D341Med (cell line): Measurements from ENCODE around the gene INPP5A.

ENCODE experiments used
- DNase-seq: peaks from one replicate; pipeline ENCODE4 v3.0.0; 2012; ENCODE audit warnings: low spot score

The INPP5A gene

DNA sequence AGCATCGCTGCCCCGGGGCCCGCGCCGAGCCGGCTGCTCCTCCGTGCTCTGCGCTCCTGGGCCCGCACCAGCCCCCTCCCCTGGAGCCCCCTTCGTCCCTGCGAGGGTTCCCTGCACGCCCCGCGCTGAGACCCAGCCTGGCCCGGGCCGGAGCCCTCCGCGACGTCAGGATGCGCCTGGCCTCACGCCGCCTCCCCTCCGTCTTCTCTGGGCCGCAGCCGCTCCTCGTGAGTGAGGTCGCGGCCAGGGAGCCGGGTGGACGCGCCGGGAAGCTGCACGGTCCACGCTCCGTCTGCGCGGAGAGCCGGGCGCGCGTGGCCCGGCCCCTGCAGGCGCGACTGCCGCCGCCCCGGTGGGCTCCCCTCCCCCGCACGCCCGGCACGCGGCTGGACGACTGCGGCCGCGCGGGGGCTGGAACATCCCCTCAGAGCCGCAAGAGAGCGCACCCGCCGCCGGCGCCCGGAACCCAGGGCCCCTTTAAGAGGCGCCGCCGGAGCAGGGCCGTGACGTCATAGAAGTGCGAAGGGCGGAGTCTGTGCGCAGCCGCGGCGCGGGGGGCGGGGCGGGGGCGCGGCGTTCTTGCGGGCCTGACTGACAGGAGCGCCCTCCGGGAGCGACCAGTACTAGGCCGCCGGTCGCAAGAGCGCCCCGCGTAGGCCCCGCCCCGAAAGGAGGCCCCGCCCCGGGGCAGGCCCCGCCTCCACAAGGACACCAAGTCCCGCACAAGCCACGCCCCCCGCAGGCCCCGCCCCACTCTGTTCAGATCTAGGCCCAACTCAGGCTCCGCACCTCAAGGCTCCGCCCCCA is 507 bp upstream of the INPP5A start:
- peak; percentile 94 for DNase-seq

DNA sequence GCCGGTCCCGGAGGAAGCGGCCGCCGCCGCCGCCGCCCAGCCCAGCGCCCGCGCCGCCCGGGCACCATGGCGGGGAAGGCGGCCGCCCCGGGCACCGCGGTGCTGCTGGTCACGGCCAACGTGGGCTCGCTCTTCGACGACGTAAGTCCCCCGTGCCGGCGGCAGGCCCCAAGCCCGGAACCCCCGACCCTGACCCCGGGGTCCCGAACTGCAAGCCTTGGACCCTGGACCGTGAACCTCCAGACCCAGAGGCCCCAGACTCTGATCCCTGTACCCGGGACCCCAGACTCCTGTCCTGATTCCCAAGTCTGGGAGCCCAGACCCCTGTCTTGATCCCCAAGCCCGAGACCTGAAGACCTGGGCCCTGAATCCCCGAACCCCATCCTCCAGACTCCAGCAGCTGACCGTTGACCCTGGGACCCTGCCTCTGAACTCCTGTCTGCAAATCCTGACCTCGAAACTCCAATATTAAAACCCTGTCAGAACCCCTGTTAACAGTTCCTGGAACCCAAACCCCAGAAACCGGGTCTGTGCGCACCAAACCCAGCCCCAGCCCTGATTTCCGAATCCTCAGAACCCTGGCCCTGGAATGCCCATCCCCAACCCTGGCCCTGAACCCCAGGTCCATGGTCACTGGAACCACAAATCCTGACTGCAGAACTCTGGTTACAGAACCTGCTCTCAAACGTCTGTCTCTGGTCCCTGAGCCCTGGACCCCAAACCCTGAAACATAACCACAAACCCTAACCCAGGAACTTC is 623 bp downstream of the INPP5A start:
- no peak for DNase-seq

DNA sequence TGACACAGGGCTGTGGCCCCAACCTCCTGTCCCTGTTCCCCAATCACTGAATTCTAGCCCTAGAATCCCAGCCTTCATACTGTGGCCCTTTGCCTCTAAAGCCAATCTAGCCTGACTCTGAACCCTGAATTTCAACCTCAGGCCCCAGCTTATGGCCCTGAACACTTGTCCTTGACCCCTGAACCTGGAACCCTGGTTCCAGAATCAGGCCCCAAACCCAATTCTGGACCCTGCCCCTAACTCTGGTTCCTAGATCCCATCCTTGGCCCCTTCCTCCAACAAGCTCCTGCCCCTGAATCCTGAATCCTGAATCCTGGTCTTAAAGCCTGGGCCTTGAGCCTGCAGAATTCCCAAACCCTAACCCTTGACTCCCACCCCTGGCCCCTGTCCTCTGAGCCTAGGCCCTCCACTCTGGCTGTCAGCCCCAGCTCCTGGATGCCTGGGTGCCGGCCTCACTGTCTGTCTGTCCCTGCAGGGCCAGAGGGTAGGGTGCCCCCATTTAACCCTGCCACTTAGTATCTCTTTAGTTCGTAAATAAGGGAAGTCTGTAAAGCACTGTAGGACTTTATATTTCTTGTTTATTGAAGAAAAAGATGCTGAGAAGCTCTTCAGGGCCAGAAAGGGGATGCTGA is 1.3 kb downstream of the INPP5A start:
- DNase-seq = no peak

DNA sequence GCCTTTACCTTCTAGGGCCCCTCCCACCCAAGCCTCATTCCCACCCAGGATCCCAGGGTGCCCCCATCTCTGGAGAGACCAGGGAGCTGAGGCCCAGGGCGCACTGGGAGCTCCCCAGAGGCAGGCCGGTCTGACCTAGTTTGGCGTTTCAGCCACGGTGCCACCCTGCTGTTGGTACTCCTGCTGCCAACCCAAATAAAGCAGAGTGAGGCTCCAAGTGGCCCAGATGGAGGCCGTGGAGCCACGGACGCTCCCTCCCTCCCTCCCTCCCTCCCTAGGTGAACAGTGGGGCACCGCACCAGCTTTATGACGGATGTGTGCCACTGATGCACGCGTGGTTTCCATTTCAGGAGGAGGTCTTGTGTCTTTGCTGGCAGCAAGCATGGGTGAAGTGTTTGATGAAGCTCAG is 1.8 kb downstream of the INPP5A start:
- DNase-seq = no peak

DNA sequence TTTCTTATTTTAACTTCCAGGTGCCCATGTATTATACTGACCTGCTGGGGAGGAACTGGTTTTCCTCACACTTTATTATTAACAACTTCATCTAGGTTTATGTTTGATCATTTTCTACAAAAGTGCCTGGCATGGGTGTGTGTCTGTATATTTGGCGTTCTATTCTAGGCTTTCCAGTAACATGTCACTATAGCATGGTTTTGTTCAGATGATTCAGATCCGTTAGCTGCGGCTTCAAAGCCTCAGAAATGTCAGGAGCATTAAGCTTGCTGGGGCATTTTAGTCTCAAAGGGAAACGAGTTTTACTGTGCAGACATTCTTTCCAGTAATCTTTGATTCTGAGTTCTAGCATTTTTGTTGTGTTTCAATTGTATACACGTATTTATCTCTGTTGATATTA is 2.3 kb downstream of the INPP5A start:
- DNase-seq = no peak

DNA sequence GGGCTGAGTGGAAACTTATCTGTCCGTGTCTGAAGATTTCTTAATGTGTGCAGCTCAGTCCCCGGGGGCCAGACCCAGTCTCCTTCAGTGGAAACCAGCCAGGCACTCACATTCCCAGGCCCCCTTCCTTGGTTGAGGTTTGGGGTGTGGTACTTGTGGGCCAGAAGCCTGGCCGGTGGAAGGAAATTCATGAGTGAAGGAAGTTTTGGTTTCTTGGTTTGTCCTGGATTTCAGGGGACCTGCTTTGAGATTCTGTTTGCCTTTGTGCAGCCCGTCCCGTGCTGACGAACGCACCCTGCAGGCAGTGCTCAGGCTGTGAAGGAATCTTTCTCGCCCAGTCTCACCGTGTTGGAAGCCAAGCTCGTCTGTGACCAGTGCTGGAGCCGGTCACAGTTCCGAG is 2.9 kb downstream of the INPP5A start:
- no peak for DNase-seq

DNA sequence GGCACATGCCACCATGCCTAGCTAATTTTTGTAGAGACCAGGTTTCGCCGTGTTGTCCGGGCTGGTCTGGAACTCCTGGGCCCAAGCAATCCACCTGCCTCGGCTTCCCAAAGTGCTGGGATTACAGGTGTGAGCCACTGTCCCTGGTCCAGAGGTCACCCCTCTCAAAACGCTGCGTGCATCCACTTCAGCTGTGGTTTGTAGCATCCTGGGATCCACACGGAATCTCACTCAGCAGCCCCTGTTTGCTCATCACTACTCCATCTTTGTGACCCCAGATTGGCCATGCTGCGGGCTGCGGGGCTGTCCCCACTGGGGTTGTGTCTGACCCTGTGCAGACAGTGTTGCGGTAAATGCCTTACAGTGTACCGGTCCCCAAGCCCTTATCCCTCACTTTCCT is 3.5 kb downstream of the INPP5A start:
- DNase-seq = no peak

DNA sequence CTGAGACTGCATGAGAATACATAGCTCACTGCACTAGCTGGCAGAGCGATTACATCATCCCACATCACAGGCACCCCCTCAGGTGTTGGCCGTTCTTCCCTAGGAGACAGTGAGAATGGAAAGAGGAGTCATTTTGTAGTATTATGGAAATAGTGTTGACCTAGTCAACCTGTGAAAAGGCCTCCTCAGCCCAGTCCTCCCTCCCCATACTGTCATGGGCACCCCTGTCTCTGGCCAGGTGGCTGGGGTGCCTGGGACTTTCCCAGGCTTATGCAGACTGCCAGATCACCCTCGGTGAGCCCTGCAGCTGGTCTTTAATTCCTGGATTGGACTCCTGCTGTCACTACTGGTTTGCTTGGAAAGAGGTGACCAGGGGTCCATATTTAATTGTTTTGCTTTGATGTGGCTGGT is 4.0 kb downstream of the INPP5A start:
- DNase-seq = no peak

DNA sequence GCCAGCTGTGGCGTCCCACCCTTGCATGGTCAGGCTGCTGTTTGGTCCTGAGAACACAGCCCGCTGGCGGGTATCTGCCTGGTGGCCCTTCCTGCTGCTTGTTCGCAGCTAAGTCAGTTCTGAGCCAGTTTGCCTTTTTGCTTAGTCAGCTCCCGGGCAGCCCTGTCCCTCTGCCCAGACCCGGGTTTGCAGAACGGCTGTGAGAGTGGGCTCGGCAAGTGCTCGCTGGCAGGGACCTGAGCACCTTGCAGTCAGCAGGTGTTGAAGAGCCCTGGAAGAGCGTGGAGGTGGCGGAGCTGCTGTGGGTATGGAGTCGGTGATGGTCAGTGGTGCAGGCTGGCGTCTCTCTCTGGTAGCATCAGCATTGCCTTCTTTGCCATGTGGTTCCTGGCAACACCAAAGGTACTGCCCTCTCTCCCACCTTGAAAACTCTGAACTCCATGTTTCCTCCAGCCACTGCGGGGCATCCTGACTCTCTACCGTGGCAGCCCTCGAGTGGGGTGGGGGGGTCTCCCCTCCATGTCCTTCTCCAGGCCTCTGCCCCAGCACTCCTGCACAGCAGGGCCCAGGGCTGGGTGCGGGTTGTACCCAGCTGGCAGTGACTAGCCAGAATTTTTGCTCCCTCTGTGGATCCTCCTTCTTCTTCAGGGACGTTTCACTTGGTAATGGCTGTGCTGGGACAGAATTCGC is 4.6 kb downstream of the INPP5A start:
- DNase-seq = no peak

DNA sequence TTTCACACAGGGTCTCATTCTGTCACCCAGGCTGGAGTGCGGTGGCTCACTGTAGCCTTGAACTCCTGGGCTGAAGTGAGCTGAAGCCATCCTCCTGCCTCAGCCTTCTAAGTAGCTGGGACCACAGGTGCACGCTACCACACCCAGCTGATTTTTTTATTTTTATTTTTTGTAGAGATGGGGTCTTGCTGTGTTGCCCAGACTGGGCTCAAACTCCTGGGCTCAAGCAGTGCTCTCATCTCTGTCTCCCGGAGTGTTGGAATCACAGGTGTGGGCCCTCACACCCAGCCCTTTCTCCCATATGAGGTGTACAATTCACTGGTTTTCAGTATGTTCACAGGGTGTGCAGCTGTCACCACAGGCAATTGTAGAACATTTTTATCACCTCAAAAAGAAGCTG is 5.2 kb downstream of the INPP5A start:
- no peak for DNase-seq

DNA sequence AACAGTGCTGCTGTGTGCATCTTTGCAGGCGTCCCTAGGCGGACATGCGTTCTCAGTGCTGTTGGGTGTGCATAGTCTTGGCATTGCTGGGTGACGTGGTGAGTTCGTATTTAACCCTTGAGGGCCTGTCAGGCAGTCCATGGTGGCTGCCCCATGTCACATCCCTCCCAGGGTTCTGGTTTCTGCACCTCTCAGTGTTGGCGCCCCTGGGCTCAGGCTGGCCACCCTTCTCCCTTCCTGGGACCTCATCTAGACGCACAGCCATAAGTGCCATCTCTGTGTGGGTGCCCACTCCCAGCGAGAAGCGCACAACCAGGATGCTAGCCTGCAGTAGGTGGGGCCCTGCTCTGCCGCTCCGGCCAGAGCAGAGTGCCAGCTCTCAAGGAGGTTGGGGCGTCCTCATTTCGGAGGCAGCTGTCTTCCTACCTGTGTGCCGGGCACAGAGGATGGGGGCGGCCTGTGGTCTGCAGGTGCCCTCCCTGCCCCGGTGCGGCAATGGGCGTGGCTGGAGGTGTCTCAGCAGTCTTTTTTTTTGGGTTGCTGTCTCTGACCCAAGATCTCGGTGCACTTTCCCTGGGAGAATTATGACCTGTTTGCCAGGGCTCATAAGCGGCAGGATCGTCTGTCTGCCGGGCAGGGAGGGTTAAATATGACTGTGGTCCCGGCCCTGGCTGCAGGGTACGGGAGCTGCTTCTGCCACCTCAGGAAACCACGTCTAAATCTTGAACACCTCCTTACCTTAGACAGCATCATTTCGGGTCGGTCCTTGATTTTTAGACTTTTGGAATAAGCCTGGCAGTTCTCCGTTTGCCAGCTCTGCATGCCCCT is 6.5 kb downstream of the INPP5A start:
- no peak for DNase-seq

DNA sequence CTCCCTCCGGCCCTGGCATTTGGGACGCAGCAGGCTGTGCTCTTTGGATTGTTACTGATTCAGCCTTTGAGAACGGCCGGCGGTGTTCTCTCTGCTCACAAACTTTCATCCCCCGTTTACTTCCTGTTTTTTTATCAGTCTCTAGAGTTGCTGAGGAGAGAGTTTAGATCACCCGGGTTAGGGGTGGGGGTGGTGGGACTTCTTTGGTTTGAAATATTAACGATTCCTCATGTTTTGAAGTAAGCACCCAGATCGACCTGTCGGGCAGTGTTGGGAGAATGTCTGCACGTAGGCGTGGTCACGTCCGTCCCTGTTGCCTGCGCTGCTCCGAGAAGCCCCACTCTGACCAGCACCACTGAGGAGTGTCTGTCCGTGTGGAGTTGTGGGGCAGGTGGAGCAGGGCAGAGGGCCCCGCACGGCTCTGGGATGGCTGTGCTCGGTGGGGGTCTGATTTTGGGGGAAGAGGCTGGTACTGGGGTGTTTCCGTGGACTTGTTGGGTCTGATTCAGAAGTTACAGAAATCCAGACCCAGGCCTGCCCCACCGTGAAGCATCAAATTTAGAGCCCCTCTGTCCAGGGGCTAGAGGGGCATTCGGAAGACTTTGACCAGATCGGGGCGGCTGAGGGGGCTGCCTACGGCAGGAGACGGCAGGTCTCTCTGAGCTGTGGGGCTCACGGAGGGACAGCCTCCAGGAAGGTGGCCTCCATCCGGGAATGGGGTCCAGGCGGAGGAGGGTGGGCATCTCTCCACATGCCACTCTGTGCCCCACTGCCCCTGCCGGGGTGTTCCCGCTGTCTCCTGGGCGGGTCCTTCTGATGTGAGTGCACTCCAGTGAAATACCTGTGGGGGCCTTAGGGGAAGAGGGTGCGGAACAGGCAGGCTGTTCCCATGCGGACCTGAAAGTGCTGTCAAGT is 7.4 kb downstream of the INPP5A start:
- DNase-seq = no peak

DNA sequence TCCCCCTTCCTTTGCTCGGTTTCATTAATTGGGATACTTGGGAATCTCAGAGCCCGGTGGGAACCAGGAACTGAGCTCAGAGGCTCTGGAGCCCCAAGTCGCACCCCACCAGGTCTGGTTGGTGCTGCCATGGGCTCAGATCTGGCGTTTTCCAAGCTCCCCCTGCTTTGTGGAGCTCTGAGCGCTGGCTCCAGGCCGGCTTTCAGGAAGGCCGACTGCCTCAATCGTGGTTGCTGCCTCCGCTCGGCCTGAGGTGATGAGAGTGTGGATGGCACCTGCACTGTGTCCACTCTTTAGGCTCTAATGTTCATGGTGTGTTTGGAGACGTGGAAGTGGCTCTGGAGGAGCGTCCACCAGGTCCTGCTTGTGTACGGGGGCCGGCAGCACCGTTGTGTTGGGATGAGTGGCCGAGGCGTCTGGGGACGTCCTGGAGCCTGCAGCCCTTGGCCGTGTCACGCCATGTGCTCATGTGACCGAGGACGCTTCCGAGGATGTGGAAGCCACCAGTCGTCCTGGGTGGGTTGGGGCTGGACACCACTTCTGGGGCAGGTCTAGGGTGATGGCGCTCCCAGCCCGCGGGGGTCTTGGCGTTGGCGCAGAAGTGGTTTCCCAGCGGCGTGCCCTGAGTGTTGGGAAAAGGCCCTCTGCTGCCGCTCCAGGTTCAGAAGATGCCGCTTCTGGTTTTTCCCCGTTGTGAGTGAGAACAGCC is 8.2 kb downstream of the INPP5A start:
- DNase-seq = no peak

DNA sequence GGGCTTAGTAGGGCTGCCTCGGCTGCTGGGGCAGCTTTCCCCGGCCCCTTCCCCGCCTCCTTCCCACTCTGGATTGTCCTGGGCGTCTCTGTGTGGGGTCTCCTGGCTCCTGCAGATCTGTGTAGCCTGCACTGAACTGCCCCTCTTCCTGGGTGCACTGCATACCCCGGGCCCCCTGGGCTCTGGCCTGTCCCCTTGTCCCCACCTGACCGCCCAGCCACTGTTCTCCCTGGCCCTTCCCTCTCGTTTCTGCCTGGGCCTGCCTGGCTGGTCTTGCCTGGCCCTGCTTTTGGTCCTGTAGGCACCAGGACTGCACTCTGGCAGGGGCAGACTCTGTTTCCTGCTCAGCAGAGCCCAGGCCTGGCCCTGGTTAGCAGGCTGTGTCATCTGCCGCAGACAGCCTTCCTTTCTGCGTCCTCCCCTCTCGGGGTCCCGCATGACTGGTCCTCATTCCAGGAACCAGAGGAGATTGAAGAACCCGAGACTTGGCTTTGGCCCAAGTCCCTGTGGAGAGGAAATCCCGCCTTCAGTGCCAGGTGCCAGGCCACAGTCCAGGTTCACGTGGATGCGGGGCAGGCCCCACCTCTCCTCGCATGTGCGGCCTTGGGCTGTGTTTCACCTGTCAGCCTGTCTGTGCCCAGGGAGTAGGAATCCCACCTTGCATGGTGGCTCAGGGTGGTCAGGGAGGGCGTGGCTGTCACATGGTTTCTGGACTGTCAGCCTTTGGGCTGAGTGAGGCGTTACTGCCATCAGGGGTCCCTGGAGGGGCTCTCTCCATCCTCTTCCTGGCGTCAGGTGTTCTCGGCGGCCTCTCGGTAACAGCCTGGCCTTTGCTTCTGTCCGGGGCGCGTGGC is 9.2 kb downstream of the INPP5A start:
- no peak for DNase-seq

DNA sequence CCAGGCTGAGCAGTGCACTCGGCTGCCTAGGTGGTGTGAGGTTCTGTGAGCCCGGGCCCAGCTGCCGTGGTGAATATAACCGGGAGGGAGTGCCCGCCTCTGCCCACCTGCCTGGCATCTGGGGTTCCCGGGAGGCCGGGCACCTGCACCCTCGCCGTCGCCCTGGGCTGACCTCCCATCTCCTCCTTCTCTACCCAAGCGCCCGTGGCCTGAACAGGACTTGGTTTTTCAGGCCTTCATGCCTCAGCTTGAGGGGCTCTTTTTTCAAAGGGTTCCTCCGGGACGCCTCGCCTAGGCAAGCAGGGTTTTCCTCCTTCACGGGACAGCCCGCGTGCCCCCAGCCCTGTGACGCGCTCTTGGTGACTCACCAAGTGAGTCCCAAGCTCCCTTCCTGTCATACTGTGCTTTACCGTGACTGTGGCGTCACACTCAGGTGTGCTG is 9.9 kb downstream of the INPP5A start:
- no peak for DNase-seq

DNA sequence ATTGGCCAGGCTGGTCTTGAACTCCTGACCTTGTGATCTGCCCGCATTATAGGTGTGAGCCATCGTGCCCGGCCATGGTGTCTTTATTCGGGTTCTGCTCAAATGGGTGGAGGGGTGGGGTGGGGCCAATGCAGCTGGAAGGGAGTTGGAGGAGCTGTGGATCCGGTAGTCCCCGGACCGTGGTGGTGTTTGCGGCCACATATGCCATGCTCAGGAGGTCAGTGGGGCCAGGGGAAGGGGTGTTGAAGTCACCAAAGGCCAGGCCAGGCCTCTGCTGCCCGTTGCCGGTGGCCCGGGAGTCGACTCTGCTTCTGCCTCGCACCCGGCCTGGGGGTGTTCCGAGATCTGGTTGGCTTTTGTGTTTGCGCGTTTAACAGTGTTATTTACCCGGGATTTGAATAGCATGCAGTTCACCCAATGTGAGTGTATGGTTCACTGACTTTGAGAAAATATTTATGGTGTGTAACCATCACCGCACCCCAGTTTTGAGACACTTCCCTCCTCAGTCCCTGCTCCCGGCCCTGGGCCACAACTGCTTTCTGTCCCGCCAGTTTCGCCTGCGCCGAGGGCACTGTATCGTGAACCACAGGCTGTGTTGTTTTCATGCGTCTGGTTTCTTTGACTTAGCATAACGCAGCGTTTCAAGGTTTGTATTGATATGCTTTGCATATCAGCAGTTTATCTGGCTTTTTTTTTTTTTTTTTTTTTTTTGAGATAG is 10.7 kb downstream of the INPP5A start:
- DNase-seq = no peak

DNA sequence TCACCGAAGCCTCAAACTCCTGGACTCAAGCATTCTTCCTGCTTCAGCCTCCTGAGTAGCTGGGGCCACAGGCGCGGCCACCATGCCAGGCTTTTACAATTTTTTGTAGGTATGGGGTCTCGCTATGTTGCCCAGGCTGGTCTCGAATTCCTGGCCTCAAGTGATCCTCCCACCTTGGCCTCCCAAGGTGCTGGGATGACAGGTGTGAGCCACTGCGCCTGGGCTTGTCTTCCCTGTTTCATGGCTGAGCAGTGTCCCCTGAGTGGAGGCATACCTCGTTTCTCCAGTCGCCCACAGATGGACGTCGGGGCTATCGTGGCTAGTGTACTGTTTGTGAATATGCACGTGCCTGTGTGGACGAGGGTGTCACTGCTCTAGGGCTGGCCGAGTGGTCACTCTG is 11.3 kb downstream of the INPP5A start:
- DNase-seq = no peak

DNA sequence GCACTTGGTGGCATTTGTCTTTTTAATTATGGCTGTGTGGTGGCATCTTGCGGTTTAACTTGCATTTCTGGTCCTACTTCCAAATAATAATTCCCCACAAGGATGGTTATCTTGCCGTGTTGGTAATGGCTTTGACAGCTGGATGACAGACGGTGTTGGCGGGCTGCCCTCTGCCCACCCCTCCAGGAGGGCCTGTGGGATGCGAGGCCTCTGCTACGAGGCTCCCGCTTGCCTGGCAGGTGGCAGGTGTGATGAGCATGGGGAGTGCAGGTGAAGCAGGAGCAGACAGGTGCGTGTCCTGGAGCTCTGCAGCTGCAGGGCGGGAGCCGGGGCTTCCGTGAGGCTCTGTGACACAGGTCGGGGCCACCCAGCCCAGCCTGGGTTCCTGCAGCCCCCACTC is 11.8 kb downstream of the INPP5A start:
- DNase-seq = no peak
